ENCODE data around the gene ERVV-1. TPM values are rescaled to one million over a fixed set of nuclear protein-coding genes. Genes with fewer than 3 reads are reported as not detected.

Gene ERVV-1
- polyA plus RNA-seq, 1 donor (not counting 4 experiments of a cell fraction or from before 2014, with no cell fraction given), result not detected

DNA sequence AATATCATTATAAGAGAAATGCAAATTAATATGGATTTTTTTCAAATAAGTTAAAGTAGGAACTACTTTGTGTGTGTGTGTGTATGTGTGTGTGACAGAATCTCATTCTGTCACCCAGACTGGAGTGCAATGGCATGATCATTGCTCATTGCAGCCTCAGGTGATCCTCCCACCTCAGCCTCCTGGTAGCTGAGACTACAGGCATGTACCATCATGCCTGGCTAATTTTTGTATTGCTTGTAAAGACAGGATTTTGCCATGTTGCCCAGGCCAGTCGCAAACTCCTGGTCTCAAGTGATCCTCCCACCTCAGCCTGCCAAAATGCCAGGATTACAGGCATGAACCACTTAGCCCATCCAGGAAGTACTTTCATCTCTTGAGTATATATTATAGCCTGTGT, 27.6 kb downstream of the ERVV-1 start:
- Histone ChIP-seq H2AFZ (ENCODE audit: control insufficient read depth, low read length) (no peak overlapping the region), H3K4me2 (ENCODE audit: control insufficient read depth, extremely low read depth, insufficient read depth, low read depth, low read length) (no peak overlapping the region), H3K9ac (ENCODE audit: control insufficient read depth, extremely low read depth, insufficient read depth, low read length) (no peak overlapping the region), H3K4me1 (ENCODE audit: control insufficient read depth, extremely low read depth, insufficient read depth, low read length) (no peaks in the 10 kb centered on the region), H3K4me3 (ENCODE audit: control insufficient read depth in 2 of 3, extremely low read depth in 1 of 3, insufficient read depth in 2 of 3, low read depth in 1 of 3, low read length in 3 of 3) (no peak overlapping the region), H3K9me1 (ENCODE audit: control insufficient read depth, extremely low read depth, insufficient read depth, low read length) (no peaks in the 10 kb centered on the region), H4K20me1 (ENCODE audit: control insufficient read depth, extremely low read depth, insufficient read depth, low read length) (no peaks in the 10 kb centered on the region), H3K27ac (ENCODE audit: control insufficient read depth, insufficient read depth, low read length) (no peak overlapping the region), H3K79me2 (ENCODE audit: control insufficient read depth, insufficient read depth, low read length) (no peaks in the 10 kb centered on the region), H3K9me3 (ENCODE audit: control insufficient read depth, low read depth, low read length) (no peaks in the 10 kb centered on the region), H3K27me3 (ENCODE audit: control insufficient read depth, extremely low read depth, insufficient read depth, low read length) (no peaks in the 10 kb centered on the region), H3K36me3 (ENCODE audit: control insufficient read depth in 2 of 2, extremely low read depth in 1 of 2, insufficient read depth in 2 of 2, low read length in 2 of 2) (no peaks in the 10 kb centered on the region)
- dilution Hi-C loops (cut with MboI; ENCODE audit: extremely low pct_ligation_motif_present, low sequenced_read_pairs), result no loop called here
- FAIRE-seq (no peak), DNase-seq (ENCODE audit: low read depth, low spot score) (no peak)
- TF ChIP-seq, protein P1, sequence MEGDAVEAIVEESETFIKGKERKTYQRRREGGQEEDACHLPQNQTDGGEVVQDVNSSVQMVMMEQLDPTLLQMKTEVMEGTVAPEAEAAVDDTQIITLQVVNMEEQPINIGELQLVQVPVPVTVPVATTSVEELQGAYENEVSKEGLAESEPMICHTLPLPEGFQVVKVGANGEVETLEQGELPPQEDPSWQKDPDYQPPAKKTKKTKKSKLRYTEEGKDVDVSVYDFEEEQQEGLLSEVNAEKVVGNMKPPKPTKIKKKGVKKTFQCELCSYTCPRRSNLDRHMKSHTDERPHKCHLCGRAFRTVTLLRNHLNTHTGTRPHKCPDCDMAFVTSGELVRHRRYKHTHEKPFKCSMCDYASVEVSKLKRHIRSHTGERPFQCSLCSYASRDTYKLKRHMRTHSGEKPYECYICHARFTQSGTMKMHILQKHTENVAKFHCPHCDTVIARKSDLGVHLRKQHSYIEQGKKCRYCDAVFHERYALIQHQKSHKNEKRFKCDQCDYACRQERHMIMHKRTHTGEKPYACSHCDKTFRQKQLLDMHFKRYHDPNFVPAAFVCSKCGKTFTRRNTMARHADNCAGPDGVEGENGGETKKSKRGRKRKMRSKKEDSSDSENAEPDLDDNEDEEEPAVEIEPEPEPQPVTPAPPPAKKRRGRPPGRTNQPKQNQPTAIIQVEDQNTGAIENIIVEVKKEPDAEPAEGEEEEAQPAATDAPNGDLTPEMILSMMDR (optimal IDR thresholded peaks at IDR 0.05 in 1 of 3, IDR thresholded peaks at IDR 0.05 in 1 of 3, conservative IDR thresholded peaks at IDR 0.05 in 1 of 3; ENCODE audit: extremely low read depth in 1 of 3, insufficient read depth in 2 of 3, low read length in 3 of 3), result no peak
- no peak for TF ChIP-seq EZH2 (IDR thresholded peaks at IDR 0.05; ENCODE audit: low read length)

DNA sequence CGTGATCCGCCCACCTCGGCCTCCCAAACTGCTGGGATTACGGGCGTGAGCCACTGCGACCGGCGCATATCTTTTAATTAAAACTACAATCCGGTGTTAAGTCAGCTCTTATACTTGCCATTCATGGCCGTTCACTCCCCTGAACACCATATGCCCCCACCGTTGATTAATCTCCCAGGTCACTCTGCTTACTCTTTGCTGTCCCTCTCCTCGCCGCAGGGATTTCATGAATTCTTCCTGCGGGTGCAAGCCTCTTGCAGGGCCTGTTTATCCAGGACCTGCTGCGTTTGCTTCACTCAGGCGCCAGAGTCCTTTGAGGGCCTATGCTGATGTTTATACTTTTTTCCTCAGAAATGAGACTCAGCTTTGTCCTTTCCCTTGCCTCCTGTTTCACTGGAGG, 31.8 kb downstream of the ERVV-1 start:
- no peak for FAIRE-seq
- Histone ChIP-seq H3K9me1 (ENCODE audit: control insufficient read depth, extremely low read depth, insufficient read depth, low read length) (no peaks in the 10 kb centered on the region), H3K36me3 (ENCODE audit: control insufficient read depth in 2 of 2, extremely low read depth in 1 of 2, insufficient read depth in 2 of 2, low read length in 2 of 2) (no peaks in the 10 kb centered on the region), H3K4me3 (ENCODE audit: control insufficient read depth in 2 of 3, extremely low read depth in 1 of 3, insufficient read depth in 2 of 3, low read depth in 1 of 3, low read length in 3 of 3) (no peak overlapping the region), H3K4me1 (ENCODE audit: control insufficient read depth, extremely low read depth, insufficient read depth, low read length) (no peaks in the 10 kb centered on the region), H3K9me3 (ENCODE audit: control insufficient read depth, low read depth, low read length) (no peaks in the 10 kb centered on the region), H3K9ac (ENCODE audit: control insufficient read depth, extremely low read depth, insufficient read depth, low read length) (no peak overlapping the region), H3K4me2 (ENCODE audit: control insufficient read depth, extremely low read depth, insufficient read depth, low read depth, low read length) (no peak overlapping the region), H3K27me3 (ENCODE audit: control insufficient read depth, extremely low read depth, insufficient read depth, low read length) (no peaks in the 10 kb centered on the region), H3K27ac (ENCODE audit: control insufficient read depth, insufficient read depth, low read length) (no peak overlapping the region), H4K20me1 (ENCODE audit: control insufficient read depth, extremely low read depth, insufficient read depth, low read length) (no peaks in the 10 kb centered on the region), H2AFZ (ENCODE audit: control insufficient read depth, low read length) (no peak overlapping the region), H3K79me2 (ENCODE audit: control insufficient read depth, insufficient read depth, low read length) (no peaks in the 10 kb centered on the region)
- dilution Hi-C loops (cut with MboI; ENCODE audit: extremely low pct_ligation_motif_present, low sequenced_read_pairs), result no loop called here
- TF ChIP-seq, protein P1 (optimal IDR thresholded peaks at IDR 0.05 in 1 of 3, IDR thresholded peaks at IDR 0.05 in 1 of 3, conservative IDR thresholded peaks at IDR 0.05 in 1 of 3; ENCODE audit: extremely low read depth in 1 of 3, insufficient read depth in 2 of 3, low read length in 3 of 3), result no peak
- TF ChIP-seq EZH2 (IDR thresholded peaks at IDR 0.05; ENCODE audit: low read length), result no peak
- no peak for DNase-seq (ENCODE audit: low read depth, low spot score)

Measured in keratinocyte (primary cell).